ENCODE results near the gene ANAPC4.

The ANAPC4 gene

DNA sequence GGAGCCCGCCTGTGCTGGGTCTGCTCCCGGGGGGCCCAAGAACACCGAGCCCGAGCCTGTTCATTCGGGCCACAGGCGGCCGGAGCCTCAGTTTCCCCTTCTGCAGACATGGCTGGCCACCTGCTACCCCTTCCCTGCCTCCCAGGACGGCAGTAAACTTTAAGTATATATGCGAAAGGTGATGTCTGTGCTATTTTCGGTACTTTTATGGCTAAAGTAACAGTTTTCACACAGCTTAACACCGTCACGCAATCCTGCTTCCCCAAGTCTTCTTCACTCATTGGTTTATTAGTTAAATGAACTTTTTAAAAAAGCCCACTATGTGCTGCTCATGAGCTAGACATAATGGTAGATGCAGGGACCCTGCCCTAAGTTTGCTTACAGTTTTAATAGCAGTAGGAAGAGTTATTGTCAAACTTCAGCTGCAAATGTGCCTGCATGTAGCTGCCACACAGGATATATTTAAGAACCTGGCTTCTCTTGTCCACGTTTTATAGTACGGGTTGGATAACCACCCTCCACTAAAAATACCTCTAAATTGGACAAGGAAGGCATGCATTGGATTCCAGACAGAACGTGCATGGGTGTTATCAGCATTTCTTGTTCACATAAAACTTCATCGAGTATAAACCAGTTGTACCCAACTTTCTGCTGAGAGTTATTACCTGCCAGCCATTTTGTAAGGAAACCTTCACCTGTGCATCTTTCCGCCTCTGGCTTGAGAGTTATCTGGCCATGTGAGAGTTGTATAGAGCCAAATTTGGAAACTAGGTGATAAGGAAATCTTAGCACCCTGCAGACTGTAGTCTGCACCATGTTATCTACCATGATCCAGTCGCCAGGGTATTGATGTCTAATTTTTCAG lies 741 bp downstream of the ANAPC4 start:
- no peak for DNase-seq (ENCODE audit: low read depth)

- no peak for DNase-seq (ENCODE audit: low read depth)
Observed at GRCh38 chr4:25378437-25378743, 1.3 kb downstream of the ANAPC4 start.

GRCh38 chr4:25379591-25379990 lies 2.5 kb downstream of the ANAPC4 start:
- no peak for DNase-seq (ENCODE audit: low read depth)

DNA sequence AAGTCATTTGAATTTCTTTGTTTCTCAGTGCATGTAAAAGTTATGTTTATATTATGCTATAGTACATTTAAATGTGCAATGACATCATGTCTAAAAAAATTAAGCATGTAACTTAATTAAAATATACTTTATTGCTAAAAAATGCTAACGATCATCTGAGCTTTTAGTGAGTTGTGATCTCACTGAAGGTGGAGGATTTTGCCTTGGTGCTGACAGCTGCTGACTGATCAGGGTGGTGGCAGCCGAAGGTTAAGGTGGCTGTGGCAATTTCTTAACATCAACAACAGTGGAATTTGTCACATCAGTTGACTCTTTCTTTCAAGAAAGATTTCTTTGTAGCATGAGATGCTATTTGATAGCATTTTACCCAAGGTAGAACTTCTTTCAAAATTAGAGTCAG lies 6.6 kb downstream of the ANAPC4 start:
- no peak for DNase-seq (ENCODE audit: low read depth)

DNA sequence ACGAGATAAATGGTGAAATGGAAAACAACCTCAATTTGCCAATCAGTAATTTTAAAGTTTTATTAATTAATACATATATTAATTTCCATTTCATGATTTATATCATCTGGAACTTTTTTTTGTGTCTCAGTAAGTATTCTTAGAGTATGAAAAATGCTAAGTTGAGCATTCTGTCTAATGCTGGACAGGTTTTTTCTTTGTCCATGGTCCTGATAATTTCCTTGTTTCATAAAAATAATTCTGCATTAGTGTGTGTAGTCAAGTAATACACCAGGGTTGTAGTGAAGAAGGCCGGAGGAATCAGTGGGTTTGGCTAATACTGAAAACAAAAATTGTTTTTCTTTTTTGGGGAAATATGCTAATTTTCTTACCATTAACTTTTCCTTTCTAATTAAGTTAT lies 9.9 kb downstream of the ANAPC4 start:
- no peak for DNase-seq (ENCODE audit: low read depth)

DNA sequence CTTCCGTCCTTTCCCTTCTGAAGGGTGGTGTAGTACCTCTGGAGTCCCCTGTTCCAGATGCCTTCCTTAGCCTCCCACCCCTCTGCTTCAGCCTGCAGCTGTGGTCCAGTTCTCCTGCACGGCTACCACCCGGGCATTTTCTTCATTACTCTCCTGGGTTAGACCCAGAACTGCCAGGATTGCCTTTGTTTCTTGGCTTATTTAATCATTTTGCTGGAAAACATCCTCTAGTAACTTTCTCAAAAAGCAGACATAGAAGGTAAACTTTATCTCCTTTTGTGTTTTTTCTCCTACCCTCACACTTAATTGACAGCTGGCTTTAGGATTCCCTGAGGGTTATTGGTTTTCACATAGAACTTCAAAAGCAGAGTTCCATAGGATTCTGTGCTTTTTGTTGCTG lies 20.2 kb downstream of the ANAPC4 start:
- no peak for DNase-seq (ENCODE audit: low read depth)

- DNase-seq (ENCODE audit: low read depth): no peak
Observed at GRCh38 chr4:25399510-25399909, 22.4 kb downstream of the ANAPC4 start.

DNA sequence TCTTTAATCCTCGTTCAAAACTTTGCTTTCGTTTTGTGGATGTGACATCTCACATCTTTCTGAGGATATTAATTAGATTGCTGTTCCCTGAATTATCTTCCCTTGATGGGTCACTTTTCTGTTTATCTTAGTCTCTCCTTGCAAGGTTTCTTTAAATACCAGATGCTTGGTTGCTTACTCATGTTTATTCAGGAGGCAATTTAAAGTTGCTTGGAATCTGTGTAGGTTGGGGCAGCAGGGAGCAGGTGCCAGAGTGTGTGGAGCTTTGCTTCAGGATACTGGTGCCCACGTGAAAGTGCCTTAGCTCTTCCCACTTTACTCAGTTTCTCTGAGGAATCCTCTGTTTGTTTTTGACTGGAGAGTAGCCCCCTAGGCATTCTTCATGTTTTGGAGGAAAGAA lies 24.0 kb downstream of the ANAPC4 start:
- DNase-seq (ENCODE audit: low read depth): no peak

DNA sequence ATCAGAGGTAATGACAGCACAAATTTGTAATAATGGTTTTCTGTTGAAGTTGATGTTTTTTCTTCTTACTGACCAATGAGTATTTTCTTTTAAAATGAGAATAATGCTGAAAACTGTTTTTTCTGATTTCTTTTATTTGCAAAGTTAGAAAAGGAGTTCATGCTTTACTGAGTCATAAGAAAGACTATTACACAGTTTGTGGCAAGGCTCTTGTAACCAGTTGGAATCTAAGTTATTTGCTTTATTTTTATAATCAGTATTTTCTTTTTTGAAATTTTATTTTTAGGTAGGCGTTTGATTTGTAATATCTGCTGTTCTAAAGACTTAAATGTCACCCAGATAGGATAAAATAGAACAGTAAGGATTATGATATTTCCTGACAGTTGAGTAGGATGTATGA lies 25.5 kb downstream of the ANAPC4 start:
- DNase-seq (ENCODE audit: low read depth): no peak

DNA sequence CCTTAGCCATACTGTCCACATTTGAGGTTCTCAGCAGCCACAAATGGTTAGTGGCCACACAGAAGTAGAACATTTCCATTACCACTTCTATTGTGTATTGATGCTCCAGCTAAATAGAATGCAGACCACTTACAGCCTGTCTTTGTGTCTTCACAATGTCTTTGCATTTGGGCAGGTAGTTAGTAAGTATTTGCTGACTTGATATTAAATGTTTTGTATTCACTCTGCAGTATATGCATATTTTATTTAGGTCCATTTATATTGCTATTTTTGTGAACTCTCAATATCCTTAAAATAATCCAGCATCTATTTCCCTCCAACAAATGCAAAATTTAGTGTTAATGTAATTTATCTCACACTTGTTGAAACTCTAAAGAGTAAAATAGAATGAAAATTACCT lies 26.6 kb downstream of the ANAPC4 start:
- DNase-seq (ENCODE audit: low read depth): no peak

DNA sequence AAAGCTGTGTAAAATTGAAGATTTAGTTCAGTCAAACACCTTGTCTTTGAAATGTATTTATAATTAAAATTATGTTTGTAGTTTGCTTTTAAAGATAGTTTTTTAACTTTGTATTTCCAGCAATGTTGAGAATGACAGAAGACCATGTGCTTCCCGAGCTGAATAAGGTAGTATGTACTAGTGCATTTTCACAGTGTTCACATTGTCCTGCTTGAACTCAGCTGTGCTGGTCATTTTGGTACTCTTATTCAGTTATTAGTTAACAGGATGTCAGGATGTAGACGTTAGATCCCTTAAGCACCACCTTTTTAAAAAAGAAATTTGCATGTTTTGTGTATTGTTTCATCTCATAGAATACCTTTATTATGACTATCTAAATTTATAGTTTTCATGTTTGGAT lies 28.4 kb downstream of the ANAPC4 start:
- no peak for DNase-seq (ENCODE audit: low read depth)

GRCh38 chr4:25406081-25406692 lies 29.1 kb downstream of the ANAPC4 start:
- DNase-seq (ENCODE audit: low read depth): no peak

GRCh38 chr4:25410820-25411529 lies 33.9 kb downstream of the ANAPC4 start:
- DNase-seq (ENCODE audit: low read depth): no peak

GRCh38 chr4:25413261-25413660 lies 36.2 kb downstream of the ANAPC4 start:
- no peak for DNase-seq (ENCODE audit: low read depth)

DNA sequence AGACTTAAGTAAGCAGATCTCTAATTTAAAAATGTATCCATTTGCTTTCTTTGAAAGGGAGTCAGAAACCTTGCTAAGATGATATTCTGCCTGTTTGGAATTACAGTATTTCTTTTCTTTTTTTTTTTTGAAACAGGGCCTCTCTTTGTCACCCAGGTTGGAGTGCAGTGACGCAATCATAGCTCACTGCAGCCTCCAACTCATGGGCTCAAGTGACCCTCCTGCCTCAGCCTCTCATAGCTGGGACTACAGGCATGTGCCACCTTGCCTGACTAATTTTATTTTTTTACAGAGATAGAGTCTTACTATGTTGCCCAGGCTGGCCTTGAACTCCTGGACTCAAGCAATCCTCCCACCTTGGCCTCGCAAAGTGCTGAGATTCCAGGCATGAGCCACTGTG lies 40.0 kb downstream of the ANAPC4 start:
- DNase-seq (ENCODE audit: low read depth): no peak

DNA sequence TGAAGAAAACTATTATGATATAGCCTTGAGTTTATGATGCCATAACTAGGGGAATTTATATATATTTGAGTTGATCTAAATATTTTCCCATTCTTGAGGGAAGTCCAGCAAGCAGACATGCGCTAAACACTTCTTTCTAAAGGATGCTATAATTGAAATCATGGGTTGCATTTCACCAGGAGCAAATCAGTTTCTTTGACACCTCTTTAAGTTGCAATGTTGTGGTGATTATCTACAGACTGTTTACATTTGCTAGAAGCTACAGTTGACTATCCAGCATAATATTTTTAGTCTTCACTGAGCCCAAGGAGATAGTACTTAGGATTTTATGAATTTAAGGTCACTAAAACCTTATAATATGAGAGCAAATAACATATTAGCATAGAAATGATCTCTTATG lies 43.9 kb downstream of the ANAPC4 start:
- no peak for DNase-seq (ENCODE audit: low read depth)

DNA sequence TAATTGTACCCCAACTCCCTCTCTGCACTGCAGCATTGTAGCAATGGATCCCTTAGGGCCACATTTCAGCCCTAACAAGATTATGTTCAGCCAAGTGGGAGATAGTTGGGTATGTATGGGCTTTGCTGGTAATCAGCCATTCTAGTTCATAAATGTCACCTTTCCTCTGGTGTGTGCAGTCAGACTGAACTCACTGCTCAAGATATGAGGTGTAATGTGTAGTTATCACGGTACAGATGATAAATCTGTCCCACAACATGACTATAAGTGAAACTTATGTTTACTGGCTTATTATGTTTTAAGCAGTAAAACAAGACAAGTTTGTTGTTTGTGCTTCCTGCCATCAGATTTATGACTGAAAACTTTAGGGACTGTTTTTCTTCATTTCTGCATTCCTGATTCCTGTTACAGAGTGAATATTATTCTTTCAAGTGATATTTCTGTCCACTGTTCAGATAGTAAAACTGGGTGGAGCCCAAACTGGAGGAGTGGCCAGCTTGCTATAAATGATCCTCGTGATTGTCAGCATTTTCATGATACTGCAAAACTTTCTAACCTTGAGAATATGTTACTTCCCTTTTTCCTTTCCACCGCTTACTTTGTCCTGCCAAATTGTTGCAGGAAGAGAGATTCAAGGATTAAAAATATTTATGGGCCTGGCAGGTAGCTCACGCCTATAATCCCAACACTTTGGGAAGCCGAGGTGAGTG lies 44.9 kb downstream of the ANAPC4 start:
- no peak for DNase-seq (ENCODE audit: low read depth)

GRCh38 chr4:25423548-25423947 lies 46.5 kb downstream of the ANAPC4 start:
- DNase-seq (ENCODE audit: low read depth): no peak

DNA sequence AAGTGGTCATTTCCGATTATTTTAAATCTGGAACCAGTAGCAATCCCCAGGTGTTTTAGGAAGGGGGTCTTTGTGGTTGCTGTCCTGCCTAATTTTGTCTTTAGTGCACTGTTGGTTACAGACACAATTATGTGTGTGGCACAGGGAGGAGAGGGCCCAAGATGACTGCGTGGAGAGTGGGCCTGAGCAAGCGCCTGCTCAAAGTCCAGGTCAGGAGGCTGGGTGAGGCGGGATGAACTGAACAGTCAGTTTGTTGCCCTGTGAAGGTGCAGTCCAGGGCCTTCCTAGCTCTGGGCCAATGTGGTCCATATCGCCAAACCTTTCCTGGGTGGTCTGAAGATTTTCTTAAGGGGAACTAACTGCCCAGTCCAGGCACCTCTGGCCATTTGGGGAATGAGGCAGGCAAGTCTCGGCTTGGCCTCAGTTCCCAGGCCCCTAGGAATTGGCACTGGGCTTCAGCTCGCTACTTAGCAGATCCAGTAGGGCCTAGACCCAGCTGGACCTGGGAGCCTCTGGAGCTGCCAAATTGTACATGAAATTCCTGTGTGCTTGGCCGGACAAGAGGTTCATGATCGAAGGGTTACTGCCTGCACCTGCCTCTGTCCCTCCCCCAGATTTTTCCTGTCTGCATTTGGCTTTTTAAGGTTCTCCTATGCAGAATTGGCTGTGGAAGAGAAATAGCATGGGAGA lies 47.6 kb downstream of the ANAPC4 start:
- DNase-seq (ENCODE audit: low read depth): no peak

DNA sequence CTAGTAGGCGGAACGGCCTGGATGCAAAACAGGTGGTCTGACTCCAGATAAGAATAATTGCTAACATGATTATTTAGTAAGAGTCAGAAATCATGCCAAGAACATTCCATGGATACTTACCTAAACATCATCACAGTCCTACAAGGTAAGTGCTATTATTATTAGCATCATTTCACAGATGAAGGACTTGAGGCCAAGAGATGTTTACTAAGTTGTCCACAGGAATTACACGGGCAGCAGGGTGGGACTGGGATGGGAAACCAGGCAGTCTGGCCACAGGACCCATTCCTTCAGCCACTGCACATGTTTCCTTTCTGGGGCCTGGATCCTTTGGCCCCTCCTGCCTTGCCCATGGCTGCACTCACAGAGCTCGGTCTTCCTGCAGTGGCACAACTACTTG lies 48.3 kb downstream of the ANAPC4 start:
- no peak for DNase-seq (ENCODE audit: low read depth)

DNA sequence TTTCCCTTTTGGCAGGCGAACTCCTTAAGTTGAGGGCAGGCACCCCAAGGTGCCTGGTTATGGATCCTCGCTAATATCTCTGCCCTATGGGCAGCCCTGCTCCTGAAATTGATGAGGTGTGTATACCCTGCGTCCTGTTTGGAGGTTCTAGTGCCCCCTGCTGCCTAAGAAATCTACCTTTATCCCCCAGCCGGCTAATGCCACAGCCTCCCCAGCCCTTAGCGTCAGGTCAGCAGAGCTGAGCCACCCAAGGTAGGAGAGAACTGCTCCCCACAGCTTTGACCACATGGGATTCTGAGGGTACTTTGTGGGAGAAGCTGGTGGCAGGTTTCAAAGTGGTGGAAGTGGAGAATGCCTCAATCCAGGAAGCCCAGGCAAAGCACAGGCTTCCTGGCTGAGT lies 50.8 kb downstream of the ANAPC4 start:
- no peak for DNase-seq (ENCODE audit: low read depth)

DNA sequence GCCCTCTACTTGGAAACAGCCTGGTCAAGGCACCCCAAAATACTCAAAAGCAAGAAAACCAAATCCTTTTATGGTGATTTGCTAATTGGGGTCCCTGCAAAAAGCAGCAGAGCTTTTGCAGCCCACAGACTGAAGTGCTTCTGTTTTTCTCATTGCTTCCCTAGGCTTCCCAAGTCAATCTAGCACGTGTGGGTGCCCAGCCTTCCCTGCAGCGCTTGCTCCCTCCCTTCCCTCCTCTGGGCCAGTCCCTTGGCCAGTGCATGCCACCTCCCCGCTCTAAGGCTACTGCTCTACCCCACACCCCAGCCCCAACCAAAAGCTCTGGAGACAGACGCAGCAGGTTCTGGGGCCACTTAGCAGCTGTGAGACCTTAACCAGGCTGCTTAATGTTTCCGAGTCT lies 53.6 kb downstream of the ANAPC4 start:
- DNase-seq (ENCODE audit: low read depth): no peak
